ENCODE data around the gene RHOD.

RHOD gene

DNA sequence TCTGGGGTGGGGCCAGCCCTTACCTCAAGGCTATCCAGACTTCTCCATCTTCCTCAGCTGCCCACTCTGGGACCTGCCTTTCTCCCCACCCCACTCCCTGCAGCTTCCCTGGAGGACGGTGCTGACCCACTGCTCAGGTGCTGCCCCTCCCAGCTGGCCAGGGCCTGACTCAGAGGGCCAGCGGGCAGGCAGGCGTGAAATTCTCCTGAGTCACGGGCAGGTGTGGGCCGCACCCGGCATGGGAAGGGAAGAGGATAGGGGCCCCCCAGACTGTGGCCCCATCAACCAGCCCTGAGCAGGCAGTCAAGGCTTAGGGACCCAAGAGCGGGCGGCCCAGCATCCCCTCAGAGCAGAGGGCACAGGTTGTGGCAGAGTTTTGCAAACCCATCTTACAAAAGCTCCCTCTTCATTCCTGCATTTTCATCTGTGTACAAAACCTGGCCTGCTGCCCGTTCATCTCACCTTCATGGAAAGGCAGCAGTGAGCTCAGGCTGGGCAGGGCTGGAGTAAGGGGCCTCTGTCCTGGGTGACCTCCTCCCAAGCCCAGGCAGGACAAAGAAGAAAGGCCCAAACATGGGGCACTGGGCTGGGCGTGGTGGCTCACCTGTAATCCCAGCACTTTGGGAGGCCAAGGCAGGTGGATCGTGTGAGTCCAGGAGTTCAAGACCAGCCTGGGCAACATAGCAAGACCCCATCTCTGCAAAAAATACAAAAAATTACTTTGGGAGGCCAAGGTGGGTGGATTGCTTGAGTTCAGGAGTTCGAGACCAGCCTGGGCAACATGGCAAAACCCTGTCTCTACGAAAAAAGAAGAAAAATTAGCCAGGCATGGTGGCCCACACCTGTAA, 6.1 kb downstream of the RHOD start:
- no peak for DNase-seq

DNA sequence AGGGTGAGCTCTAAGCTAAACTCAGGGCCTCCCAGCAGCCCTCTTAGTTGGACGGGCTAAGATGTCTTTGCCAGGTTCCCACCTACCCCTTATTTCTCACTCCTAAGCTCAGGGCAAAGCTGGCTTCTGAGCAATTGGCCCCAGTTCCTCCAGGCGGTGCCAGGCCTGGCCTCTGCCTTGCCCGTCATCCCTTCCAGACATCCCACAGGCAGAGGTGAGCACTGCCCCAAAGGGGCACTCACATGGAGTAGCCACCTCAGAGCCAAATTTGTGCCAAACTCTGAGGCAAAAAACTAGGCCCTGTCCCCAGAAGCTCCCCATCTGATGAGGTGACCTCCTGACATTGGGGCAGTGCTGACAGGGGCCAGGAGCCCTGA, 9.7 kb downstream of the RHOD start:
- DNase-seq, result no peak

GRCh38 chr11:67071420-67072284, 15.0 kb downstream of the RHOD start:
- DNase-seq, result peak; percentile 54

DNA sequence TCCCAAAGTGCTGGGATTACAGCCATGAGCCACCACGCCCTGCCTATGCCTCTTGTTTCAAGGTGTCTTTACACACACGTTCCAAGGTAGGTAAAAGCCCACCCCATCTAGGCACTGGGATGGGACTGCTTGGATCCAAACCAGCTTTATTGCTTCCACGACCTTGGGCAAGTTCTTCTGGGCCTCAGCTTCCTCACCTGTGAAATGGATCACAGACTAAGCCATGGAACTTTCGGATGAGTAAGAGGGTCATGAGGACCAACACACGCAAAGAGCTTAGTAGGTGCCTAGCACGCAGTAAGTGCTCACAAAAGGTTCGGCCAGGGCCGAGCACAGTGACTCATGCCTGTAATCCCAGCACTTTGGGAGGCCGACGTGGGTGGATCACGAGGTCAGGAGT, 15.6 kb downstream of the RHOD start:
- DNase-seq, result no peak

- DNase-seq, result no peak
Measured at GRCh38 chr11:67073908-67074307, 17.3 kb downstream of the RHOD start.

- no peak for DNase-seq
Measured at GRCh38 chr11:67076202-67076601, 19.6 kb downstream of the RHOD start.

- no peak for DNase-seq
Measured at GRCh38 chr11:67079065-67079705, 22.5 kb downstream of the RHOD start.

DNA sequence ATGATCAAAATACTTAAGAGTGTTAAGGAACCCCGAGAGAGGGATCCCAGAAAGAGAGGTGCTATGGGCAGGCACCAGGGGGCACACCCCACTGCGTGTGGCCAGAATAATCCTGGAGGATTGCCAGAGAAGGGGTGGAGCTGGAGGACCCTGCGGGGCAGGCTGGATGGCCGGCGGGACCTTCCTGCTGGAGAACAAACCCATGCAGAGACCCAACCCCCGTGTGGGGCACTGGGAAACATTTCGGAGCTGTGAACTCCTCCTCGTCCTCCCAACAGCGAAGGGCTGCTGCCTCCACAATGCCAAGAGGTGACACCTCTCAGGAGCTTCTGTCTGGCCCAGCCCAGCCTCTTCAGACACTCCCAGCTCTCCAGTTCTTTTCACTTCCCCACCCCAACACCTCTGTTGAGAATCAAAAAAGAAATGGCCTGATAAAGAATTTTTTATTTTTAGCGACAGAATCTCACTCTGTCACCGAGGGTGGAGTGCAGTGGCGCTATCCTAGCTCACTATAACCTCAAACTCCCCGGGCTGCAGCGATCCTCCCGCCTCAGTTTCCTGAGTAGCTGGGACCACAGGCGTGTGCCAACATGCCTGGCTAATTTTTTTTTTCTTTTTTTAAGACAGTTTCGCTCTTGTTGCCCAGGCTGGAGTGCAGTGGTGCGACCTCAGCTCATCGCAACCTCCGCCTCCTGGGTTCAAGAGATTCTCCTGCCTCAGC, 25.6 kb downstream of the RHOD start:
- DNase-seq, result no peak

DNA sequence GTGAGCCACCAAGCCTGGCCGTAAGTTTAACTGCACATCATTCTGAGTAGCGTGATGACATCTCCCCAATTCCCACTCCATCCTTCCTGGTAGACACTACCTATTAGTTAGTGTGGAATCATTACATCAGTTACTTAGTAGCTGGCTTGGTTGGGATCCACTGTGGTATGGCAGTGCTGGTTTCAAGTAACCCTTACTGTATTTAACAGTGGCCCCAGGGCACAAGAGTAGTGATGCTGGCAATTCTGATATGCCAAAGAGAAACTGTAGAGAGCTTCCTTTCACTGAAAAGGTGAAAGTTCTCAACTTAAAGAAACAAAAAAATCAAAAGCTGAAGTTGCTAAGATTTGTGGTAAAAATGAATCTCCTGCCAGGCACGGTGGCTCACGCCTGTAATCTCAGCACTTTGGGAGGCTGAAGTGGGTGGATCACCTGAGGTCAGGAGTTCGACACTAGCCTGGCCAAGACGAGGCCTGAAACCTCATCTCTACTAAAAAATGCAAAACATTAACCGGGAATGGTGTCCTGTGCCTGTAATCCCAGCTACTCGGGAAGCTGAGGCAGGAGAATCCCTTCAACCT, 27.2 kb downstream of the RHOD start:
- no peak for DNase-seq

DNA sequence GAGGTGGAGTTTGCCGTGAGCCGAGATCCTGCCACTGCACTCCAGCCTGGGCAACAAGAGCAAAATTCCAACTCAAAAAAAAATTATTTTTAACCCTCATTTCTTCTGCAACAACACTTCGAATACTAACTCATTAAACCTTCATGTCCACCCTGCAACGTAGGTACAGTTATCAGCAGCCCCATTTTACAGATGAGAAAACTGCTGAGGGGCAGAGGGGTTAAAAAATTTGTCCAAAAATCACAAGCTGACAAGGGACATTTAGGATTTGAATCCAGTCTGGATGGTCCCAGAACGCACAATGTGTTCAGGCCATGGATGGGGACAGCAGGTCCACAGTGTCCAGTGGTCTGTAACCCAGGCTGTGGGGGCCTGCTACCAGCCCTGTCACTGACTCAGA, 29.0 kb downstream of the RHOD start:
- no peak for DNase-seq

- DNase-seq, result no peak
Measured at GRCh38 chr11:67090717-67091116, 34.1 kb downstream of the RHOD start.

GRCh38 chr11:67095214-67095507, 38.5 kb downstream of the RHOD start:
- DNase-seq, result no peak

DNA sequence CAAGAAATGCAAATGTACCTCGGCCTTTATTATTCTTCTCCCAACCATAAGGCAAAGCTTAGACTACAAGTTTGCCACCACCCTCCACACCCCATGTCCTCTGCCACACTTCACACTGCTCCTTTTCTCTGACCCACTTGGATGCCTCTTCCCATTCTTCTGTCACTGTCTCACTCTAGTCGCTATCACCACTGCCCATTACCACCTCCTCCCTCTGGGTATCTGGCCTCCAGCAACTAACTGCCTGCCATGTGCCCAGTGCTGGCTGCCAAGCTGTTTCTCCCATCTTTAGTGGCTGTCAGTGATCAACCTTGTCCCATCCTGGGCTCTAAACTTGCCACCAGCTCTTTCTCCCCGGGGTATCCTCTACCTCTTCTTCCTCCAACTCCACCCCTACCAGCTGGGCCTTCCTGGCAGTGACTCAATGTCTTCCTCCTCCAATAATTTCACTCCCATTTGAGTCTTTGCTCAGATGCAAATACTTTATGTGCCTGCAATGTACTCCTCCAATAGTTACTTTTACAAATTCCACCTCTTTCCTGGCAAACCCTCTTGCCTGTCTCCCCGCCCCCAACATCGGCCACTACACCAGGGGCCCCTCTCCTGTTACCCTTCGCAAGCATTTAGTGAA, 42.3 kb downstream of the RHOD start:
- no peak for DNase-seq

GRCh38 chr11:67099831-67100324, 43.2 kb downstream of the RHOD start:
- no peak for DNase-seq

- DNase-seq, result no peak
Measured at GRCh38 chr11:67102664-67103063, 46.0 kb downstream of the RHOD start.

- no peak for DNase-seq
Measured at GRCh38 chr11:67105964-67106363, 49.3 kb downstream of the RHOD start.

GRCh38 chr11:67111261-67111660, 54.6 kb downstream of the RHOD start:
- DNase-seq, result no peak

- DNase-seq, result no peak
Measured at GRCh38 chr11:67113231-67113721, 56.6 kb downstream of the RHOD start.

GRCh38 chr11:67114275-67114896, 57.7 kb downstream of the RHOD start:
- no peak for DNase-seq

DNA sequence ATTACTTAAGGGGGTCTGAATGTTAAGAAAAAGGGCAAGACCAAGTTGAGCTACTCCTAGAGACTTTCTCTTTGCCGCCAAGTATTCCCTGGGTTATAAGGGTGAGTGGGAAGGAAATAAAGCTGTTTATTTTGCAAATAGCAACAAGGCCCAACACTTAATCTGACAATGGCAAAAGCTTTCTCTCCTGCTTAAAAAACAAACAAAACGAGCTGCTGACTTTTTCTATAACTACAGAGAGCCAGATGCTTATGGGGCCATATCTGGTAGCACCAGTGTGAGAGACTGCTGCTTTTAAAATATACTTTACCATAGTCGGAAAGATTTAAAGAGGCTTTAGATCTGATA, 60.1 kb downstream of the RHOD start:
- DNase-seq, result no peak

- no peak for DNase-seq
Measured at GRCh38 chr11:67117176-67117575, 60.5 kb downstream of the RHOD start.

Measured in central memory CD4-positive, alpha-beta T cell (primary cell).